Mucosa of rectum (tissue), 2 donors: ENCODE results near the gene SFXN5.

ENCODE experiments used
- H3K27ac ChIP-seq, 2 donors: one replicate each; pipeline ENCODE4 v1.7.0; 2013; ENCODE audit warnings: inconsistent platforms in 2 of 2, low read depth in 2 of 2, low read length in 2 of 2
- H3K27me3 ChIP-seq, 2 donors: one replicate each; pipeline ENCODE4 v1.7.0; 2013; ENCODE audit warnings: low read length in 2 of 2; ENCODE audit not compliant: control insufficient read depth in 2 of 2, insufficient read depth in 2 of 2
- H3K36me3 ChIP-seq, 2 donors: one replicate each; pipeline ENCODE4 v1.7.0; 2013; ENCODE audit warnings: low read length in 2 of 2; ENCODE audit not compliant: control insufficient read depth in 2 of 2, insufficient read depth in 2 of 2
- H3K4me1 ChIP-seq, 2 donors: one replicate each; pipeline ENCODE4 v1.7.0; 2013; ENCODE audit warnings: low read length in 2 of 2, mild to moderate bottlenecking in 1 of 2; ENCODE audit not compliant: control insufficient read depth in 2 of 2, insufficient read depth in 2 of 2
- H3K4me3 ChIP-seq, 2 donors: one replicate each; pipeline ENCODE4 v1.7.0; 2013; ENCODE audit warnings: low read length in 2 of 2
- H3K9ac ChIP-seq, 2 donors: one replicate each; pipeline ENCODE4 v1.7.0; 2013; ENCODE audit warnings: low read length in 2 of 2, low read depth in 1 of 2, mild to moderate bottlenecking in 1 of 2
- H3K9me3 ChIP-seq, 2 donors: one replicate each; pipeline ENCODE4 v1.7.0; 2013; ENCODE audit warnings: low read length in 2 of 2; ENCODE audit not compliant: control insufficient read depth in 2 of 2
- donor health status: healthy.
- donor health status: Normal muscosa, but diverticular disease.

The SFXN5 gene

DNA sequence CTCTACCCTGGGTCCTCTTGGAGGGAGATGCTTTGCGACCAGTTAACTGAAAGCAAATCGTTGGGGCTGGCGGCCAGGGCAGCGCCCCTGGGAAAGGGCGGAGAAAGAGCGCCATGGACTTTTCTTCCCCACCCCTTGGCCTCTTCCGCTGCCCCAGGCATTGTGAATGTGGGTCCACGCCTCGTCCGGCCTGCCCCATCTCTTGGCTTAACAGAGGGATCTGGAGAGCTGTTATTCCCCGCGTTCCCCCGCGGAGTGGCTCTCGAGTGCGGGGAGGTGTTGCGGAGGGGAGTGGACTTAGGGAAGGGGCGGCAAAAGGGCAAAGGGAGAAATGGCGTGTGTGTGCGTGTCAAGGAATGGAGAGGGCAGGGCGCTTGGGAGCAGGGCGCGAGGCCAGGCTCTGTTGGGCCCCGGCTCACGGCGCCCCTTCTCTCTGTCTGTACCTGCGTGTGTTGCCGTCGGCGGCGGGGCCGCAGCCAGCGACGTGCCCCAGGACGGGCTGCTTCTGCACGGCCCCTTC, 147.6 kb downstream of the SFXN5 start:
- Histone ChIP-seq H3K9me3 (no peaks in the 10 kb centered on the region), H3K36me3 (no peaks in the 10 kb centered on the region), H3K27me3 (peaks cover 93 to 97% of the 10 kb centered on the region in 2 donors), H3K4me3 (no peak overlapping the region), H3K4me1 (peaks cover 7 to 13% of the 10 kb centered on the region in 2 donors), H3K9ac (no peak overlapping the region), H3K27ac (no peak overlapping the region)

DNA sequence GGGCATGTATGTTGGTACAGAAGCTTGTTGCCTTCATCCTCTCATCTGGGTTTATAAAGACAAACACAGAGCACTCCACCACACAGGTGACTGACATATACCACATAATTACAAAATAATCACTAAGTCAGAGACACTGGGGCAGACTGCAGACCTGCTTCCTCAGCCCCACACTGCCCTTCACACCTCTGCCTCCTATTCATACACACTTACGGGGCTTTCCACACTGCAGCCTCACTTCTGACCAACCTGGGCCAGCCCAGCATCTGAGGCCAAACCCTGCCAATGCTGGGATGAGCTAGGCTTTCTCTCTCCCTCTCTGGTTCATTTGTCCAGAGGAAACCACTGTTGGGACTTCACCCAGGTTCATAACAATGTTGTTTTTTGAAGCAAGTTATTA, 149.7 kb downstream of the SFXN5 start:
- Histone ChIP-seq H3K27me3 (peaks cover 81 to 89% of the 10 kb centered on the region in 2 donors), H3K9me3 (no peaks in the 10 kb centered on the region), H3K27ac (no peak overlapping the region), H3K4me1 (peaks cover 18 to 24% of the 10 kb centered on the region in 2 donors), H3K9ac (no peak overlapping the region), H3K4me3 (no peak overlapping the region), H3K36me3 (no peaks in the 10 kb centered on the region)

DNA sequence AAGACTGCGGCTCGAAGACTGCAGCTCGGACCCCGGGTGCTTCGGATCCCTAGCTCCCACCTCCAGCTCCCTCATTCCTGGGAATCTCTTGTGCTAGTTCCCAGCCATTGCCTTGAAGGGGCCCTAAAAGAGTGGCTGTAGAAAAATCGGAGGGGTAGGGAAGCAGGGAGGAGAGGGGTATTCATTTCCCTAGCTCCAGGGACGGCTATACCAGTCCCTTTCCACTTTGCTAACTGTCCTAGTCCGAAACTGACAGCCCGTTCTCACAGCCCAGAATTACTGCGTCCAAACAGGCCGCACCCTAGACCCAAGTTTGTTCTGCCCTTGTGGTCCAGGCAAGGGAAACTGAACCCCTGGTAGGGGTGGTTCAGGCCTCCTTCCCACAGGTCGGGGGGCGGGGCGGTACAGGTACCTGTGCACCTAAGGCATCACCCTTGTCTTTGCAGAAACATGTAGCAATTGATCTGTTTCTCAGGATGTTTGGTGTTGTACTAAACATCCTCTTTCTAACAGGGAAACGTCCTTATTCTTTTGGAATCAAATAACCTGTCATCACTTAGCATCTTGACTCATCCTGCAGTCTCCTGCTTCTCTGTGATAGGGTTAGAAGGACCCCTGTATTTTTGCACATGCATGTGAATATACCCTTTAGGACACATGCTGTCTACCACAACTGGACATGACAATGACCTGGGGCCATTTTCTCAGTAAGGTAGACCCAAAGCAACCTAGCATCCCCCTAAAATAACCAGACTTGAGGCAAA, 150.2 kb downstream of the SFXN5 start:
- peaks cover 24 to 30% of the 10 kb centered on the region in 2 donors for H3K4me1 ChIP-seq
- H3K9ac ChIP-seq, result no peak overlapping the region
- peaks cover 80 to 89% of the 10 kb centered on the region in 2 donors for H3K27me3 ChIP-seq

DNA sequence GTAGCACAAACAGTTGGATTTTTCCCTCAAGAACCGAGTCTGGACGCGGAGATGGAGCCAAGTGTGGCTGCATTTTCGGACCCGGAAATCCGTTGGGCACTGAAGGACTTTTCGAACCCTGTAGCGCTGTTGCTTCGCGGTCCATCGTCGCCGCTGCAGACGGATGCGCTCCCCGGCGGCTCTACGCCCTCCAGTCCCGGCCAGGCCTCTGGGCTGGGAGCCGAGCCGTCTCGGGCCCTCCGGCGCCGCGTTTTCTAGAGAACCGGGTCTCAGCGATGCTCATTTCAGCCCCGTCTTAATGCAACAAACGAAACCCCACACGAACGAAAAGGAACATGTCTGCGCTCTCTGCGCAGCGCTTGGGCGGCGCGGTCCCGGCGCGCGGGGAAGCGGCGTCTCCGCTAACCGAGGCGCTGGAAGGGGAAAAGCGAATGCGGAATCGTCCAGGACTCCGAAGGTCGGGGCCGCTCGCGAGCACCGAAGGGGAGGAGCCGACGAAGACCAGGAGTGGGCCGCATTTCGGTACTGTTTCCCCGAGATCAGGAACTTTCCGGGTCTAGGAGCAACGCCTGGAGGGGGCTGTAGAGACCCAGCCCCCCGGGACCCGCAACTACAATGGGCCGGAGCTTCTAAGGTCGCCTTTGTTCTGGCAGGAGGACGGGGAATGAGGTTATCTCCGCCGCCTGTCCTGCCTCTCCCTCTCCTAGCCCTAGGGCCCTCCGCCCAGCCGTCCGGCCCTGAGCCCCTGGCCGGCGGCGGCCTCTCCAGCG, 151.0 kb downstream of the SFXN5 start:
- Histone ChIP-seq H3K9me3 (no peaks in the 10 kb centered on the region), H3K36me3 (no peaks in the 10 kb centered on the region), H3K27ac (no peak overlapping the region), H3K4me3 (peak overlapping the region in 1 of 2 donors; percentile 17), H3K9ac (no peak overlapping the region), H3K27me3 (peaks cover 75 to 86% of the 10 kb centered on the region in 2 donors), H3K4me1 (peaks cover 30 to 35% of the 10 kb centered on the region in 2 donors)

More for the DNA sequence above, 150.2 kb downstream of the SFXN5 start:
- H3K4me3 ChIP-seq, result no peak overlapping the region
- H3K36me3 ChIP-seq, result no peaks in the 10 kb centered on the region
- H3K27ac ChIP-seq, result no peak overlapping the region
- H3K9me3 ChIP-seq, result no peaks in the 10 kb centered on the region

DNA sequence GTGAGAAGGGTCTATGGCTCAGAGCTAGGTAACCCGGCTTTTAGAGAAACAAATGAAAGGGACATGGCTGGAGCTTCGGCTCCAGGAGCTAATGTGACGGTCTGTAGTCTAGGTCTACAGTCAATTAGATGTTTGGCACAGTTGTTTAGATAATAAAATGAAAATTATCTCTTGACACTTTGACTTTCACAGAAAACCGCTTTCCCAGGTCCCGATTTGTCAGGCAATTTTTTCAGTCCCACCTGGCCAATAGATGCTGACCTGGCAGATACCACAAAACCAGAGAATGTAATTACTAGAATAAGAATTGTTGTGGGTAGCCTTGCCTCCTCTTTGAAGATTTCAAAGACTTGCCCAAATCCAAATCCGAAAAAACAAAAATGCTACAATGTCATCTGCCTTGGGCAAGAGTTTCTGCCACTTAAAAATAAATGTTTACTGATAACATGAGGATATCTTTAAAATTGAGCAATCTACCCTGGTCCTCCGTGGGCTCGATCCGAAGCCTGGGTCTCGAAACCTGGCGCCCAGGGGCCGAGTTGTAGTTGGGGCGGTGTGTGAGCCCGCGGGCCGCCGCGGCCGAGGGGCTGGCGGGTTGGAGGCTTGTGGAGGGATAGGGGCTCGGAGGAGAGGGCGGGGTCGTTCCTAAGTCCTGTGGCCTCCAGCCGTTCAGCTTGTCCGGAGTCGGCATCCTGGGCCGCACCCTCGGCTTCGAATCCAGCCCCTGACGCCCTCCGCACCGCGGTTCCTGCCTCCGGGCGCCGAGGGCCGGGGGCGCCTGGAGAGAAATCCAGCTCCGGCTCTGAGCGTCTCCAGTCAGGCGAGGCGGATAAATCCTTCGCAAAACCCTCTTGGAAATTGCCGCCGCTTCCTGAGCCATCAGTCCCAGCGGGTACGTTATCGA, 151.8 kb downstream of the SFXN5 start:
- peak overlapping the region in 1 of 2 donors; percentile 17 for H3K4me3 ChIP-seq

DNA sequence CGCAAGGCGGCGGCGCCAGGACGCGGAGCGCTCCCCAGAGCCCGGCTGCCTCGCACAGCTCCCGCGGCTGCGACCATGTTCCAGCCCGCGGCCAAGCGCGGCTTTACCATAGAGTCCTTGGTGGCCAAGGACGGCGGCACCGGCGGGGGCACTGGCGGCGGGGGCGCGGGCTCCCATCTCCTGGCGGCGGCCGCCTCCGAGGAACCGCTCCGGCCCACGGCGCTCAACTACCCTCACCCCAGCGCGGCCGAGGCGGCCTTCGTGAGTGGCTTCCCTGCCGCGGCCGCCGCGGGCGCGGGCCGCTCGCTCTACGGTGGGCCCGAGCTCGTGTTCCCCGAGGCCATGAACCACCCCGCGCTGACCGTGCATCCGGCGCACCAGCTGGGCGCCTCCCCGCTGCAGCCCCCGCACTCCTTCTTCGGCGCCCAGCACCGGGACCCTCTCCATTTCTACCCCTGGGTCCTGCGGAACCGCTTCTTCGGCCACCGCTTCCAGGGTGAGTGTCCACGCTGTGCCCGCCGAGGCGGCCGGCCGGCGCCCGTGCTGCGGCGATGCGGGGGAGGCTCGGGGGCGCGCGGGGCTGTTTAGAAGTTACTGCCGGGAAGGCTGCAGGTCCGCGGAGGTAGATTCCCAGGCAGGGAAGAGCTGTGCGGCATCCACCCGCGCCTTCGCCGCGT, 153.5 kb downstream of the SFXN5 start:
- H3K36me3 ChIP-seq, result no peaks in the 10 kb centered on the region
- H3K27ac ChIP-seq, result no peak overlapping the region
- H3K4me3 ChIP-seq, result peak overlapping the region in 1 of 2 donors; percentile 4
- peaks cover 26 to 31% of the 10 kb centered on the region in 2 donors for H3K4me1 ChIP-seq
- H3K9ac ChIP-seq, result no peak overlapping the region
- no peaks in the 10 kb centered on the region for H3K9me3 ChIP-seq
- H3K27me3 ChIP-seq, result peaks cover 77 to 88% of the 10 kb centered on the region in 2 donors

More for the DNA sequence above, 151.8 kb downstream of the SFXN5 start:
- peaks cover 76 to 86% of the 10 kb centered on the region in 2 donors for H3K27me3 ChIP-seq
- no peaks in the 10 kb centered on the region for H3K36me3 ChIP-seq
- H3K27ac ChIP-seq, result no peak overlapping the region
- no peak overlapping the region for H3K9ac ChIP-seq
- H3K9me3 ChIP-seq, result no peaks in the 10 kb centered on the region
- peaks cover 31 to 36% of the 10 kb centered on the region in 2 donors for H3K4me1 ChIP-seq

DNA sequence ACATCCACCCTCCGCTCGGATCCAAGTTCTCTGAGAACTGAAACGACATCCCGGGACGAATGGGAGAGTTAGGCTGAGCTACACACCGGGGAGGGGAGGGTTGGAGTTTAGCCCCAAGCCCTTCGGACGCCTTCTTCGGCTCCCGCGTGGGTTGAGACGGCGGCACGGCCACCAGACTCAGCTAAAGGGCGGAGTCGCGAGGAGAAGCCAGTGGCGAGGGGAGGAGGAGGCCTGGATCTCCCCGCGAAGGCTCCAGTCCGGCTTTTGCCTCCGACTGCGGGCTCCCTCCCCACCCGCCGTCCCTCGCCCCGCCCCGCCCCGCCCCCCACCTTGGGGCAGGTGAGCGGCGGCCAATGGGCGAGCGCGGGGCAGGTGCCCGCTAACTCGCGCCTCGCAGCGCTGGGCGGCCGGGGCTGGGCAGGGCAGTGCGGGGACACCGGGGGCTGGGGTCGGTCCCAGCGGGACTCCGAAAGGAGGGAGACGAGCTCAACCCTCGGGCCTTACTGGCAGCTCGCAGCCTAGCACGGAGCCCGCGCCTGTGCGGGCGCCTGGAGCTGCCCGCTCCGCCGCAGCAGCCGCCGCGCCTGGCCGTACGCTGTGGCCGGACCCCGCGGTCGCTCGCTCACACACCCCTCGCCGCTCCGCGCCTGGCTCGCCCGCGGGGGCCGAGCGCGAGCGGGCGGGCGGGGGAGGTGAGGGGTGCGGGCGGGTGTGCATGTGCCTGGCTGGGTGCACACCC, 154.2 kb downstream of the SFXN5 start, which contains the start of gene EMX1:
Gene EMX1, plus strand, starts transcription at position 382 of the 739 bp plus-strand sequence. Its CDS starts 334 bp downstream, at position 716.
- Histone ChIP-seq H3K9ac (peak within 1 kb of the TSS; percentile 47 to 54), H3K27ac (no peak within 1 kb of the TSS), H3K4me3 (peak within 1 kb of the TSS; percentile 67 to 73), H3K9me3 (no peaks in the 10 kb centered on the region), H3K4me1 (peaks cover 26 to 31% of the 10 kb centered on the region in 2 donors), H3K36me3 (no peaks in the 10 kb centered on the region), H3K27me3 (peaks cover 77 to 85% of the 10 kb centered on the region in 2 donors)

DNA sequence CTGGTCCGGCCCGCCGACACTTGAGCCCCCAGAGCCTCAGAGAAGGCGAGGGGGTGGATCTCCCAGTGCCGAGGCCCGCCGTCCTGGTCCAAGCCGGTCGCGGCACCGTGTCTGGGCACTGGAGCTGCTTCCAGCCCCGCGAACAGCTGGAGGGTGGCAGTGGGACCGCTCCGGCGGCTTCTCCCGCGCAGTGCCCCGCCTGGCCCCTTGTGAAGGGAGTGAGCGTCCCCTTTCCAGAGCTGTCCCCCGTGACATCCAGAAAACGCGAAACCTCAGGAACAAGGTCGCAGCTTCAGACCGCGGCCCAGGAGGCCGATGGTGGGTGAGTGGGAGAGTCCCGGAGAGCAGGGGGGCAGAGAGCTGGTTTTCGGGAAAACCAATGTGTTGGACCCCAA, 154.8 kb downstream of the SFXN5 start:
- Histone ChIP-seq H3K36me3 (no peaks in the 10 kb centered on the region), H3K27me3 (peaks cover 75 to 80% of the 10 kb centered on the region in 2 donors), H3K27ac (no peak overlapping the region), H3K4me1 (peaks cover 26 to 31% of the 10 kb centered on the region in 2 donors), H3K9ac (peak overlapping the region; percentile 47 to 54), H3K9me3 (no peaks in the 10 kb centered on the region), H3K4me3 (peak overlapping the region; percentile 67 to 73)
